GM21381 (cell line): ENCODE data around the gene ANKRD37.

Experiments
- ATAC-seq: cut with Tn5 transposase; IDR thresholded peaks from one replicate; pipeline ENCODE4 v1.9.1; 2021; ENCODE audit warnings: mild to moderate bottlenecking, moderate library complexity; ENCODE audit not compliant: unreplicated experiment

The ANKRD37 gene

GRCh38 chr4:185379326-185380295, 17.0 kb upstream of the ANKRD37 start:
- ATAC-seq, result no peak

DNA sequence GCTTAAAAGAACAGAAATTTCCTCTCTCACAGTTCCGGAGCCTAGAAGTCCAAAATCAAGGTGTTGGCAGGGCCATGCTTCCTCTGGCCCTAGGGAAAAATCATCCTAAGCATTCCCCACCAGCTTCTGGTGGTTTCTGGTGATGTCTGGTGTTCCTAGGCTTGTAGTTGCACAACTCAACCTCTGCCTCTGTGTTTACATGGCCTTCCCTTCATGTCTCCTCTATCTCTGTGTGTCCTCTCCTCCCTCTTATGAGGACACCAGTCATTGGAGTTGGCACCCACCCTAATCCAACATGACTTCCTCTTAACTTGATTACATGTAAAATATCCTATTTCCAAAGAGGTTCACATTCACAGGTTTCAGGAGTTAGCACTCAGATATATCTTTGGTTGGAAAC, 16.3 kb upstream of the ANKRD37 start:
- no peak for ATAC-seq

DNA sequence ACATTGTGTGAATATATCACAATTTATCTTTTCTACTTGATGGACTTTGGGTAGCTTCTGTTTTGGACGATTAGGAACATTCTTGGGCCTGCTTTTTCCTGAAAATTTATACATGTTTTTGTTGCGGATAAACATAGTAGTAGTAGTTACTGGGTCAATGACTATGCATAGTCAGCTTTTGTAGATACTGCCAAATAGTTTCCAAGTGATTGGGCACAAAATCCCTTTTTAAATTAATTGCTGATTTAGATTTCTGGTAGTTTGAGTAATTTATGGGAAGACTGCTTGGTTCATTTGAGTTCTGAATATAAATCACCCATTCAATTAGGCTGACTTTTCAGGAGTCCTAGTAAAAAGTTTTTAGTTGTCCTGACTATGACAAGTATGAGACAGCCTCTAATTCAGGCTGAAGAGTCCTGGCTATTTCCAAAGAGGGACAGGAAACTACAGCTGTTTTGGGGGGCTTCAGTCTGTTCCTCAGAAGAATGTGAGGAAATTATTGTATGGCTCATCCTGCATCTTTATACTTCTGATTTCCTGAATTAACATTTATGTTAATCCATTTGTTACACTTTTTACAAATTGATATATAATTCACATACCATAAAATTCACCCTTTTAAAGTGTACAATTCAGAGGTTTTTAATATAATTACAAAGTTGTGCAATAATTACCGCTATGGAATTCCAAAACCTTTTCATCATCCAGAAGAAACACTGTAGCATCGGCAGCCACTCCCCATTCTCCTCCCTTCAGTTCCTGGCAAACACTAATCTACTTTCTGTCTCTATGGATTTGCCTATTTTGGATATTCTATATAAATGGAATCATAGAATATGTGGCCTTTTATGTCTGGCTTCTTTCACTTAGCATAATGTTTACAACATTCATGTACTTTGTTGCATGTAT, 15.1 kb upstream of the ANKRD37 start:
- ATAC-seq, result no peak

DNA sequence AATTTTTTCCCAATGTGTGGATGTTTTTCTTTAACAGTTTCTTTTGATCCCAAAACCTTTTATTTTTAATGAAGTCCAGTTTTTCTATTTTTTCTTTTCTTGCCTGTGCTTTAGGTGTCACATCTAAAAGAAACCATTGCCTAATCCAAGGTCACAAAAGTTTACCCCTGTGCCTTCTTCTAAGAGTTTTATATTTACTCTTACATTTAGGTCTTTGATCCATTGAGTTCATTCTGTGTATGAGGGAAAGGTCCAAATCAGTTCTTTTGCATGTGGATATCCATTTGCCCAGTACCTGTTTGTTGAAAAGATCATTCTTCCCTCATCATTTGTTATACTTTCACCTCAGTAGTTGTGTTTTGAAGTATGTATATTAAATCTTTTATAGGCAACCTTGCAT, 13.9 kb upstream of the ANKRD37 start:
- no peak for ATAC-seq

DNA sequence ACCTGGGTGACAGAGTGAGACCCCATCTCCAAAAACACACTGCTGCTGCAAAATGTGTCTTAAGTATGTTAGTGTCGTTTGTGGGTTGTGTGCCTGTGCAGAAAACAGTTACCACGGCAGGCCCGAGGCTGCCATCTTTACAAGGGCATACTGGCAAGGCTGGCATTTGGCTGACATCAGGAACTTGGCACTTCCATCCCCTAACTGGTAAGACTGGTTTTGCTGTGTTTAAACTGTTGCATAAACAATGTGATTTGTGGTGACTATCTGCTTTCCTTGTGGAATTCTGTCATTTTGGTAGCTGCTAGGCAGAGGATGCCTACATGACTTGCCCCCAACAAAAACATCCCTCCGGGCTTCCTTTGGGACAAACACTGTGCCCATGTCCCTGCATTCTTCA, 13.2 kb upstream of the ANKRD37 start:
- no peak for ATAC-seq

- no peak for ATAC-seq
Measured at GRCh38 chr4:185384061-185384460, 12.6 kb upstream of the ANKRD37 start.

DNA sequence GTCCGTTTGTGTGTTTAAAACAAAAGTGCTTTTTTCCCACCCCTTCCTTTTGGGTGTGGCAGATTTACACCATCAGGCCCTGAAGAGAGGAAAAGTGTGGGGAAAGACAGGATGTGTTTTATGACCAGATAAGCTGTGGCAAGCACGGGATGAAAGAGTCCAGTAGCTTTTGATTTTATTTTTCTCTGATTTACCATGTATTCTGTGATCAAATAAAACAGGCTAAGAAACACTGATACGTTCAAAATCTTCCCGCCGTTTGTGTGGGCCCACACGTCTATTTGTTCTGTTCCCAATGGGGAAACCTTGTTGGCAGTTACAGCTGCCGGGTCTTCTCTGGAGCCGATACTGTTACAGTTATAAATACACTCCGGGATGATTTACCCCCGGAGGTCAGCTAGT, 11.7 kb upstream of the ANKRD37 start:
- ATAC-seq, result no peak

DNA sequence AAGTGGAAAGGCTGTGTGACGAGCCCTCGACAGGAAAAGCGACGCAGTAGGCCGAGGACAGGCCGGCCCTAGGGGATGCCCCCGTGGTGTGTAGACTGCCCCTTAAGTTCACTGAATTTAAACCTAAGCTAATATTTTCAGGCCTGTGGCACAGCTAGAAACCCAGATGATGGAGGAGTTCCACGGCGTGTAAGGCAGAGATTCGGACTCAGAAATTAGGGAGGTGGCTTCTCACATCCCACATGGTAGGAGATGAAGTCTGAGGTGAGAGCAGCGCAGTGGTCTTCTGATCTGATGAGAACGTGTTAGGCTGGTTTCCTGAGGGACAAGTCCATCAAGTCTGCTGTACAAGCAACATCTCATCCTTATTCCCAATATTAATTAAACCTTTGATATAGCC, 8.7 kb upstream of the ANKRD37 start:
- no peak for ATAC-seq

GRCh38 chr4:185390941-185391340, 5.7 kb upstream of the ANKRD37 start:
- no peak for ATAC-seq

GRCh38 chr4:185392156-185392555, 4.5 kb upstream of the ANKRD37 start:
- no peak for ATAC-seq

GRCh38 chr4:185394568-185395237, 1.9 kb upstream of the ANKRD37 start:
- ATAC-seq, result no peak

DNA sequence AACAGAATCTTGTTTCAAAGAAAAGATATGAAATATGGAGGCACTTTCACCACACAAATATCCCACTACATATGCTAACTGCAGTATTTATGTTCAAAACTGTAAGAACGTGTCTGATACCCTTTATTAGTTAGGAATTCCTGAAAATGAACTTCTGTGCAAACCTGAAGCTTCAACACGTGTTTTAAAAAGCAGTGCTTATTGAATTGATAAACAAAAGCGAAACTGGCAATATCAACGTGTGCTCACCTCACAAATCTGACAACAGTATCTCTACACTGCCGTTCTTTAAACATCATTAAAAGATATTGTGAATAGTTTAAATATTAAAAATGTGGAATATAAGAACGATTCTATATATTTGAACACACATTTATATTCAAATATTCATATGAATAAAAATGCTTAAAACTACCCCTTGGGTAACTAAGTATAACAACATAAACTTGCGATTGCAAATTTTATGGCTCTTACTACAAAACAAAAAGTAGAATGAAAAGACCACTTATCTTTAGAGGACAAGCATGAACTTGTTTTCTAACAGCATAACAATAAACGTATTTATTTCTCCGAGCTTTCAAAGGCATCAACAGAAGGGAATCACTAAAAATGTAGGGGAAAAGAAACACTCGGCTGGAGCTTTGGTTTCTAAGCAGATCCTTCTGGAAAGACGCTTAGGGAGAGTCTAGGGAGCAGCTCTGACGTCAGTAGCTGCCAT, 1.2 kb upstream of the ANKRD37 start, which contains the start of gene LRP2BP:
Gene LRP2BP, minus strand, starts transcription at position 687 of the 718 bp plus-strand sequence. CDS start 17,738 bp downstream, outside the sequence.
- ATAC-seq, result no peak

DNA sequence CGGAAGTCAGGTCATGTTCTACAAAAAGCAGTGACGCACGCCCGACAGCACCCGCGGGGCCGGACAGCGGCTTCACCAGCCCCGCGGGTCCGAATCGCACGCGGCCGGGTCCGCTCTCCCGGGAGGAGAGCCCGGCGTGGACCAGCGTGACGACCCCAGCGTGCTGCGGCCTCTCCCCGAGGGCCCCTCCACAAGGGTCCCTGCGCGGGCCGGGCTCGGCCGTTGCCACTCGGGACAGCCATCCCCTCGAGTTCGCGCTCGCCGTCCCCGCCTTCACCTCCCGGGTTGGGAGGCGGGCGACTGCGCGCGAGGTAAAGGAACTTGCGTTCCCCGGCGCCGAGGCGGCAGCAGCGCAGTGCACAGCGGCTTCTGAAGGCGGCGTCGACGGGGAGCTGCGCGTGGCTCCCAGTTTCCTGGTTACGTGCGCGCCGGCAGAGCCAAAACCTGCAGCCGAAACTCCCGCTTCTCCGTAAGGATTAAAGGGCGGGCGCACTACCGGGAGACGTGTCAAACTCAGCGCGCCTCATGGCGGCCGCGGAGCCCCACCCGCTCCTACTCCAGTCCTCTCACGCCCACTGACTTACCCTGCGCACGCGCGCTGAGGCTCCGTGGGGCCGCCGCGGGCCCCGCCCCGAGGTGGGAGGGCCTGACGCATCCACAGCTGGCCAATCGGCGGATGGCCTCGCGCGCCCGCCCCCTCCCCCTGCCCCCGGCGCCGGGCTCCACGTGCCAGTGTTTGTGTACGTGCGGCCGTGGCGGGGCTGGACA, 501 bp upstream of the ANKRD37 start:
- ATAC-seq, result peak; percentile 75

DNA sequence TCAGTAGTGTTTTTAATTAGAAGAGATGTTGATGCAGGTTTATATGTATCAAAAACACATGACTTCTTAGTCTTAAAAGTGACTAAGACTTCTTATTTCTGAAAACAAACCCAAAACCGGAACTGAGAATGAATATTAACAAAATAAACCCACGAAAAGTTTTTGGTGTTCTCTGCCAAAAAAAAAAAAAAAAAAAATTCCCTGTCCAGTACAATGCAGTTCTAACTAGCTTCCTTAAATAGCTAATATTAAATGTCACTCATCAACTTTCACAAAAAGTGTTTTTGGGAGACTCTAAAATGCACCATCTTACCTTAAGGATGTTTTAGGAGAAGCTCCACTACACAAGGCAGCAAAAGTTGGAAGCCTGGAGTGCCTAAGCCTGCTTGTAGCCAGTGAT, 2.0 kb downstream of the ANKRD37 start:
- ATAC-seq, result no peak

DNA sequence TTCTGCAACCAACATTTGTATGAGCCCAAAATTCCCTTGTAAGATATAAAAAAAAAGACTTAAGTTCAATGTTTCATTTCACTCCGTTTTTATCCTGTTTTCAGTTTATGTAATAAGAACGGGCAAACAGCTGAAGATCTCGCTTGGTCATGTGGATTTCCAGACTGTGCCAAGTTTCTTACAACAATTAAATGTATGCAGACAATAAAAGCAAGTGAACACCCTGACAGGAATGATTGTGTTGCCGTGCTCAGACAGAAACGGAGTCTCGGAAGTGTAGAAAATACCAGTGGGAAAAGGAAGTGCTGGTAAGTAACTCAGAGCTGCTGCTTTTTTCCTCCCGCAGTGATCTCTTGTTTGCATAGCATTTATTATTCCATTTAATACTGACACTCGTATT, 2.8 kb downstream of the ANKRD37 start:
- ATAC-seq, result no peak

GRCh38 chr4:185404031-185404430, 7.4 kb downstream of the ANKRD37 start:
- no peak for ATAC-seq

GRCh38 chr4:185405296-185405999, 8.8 kb downstream of the ANKRD37 start:
- peak; percentile 56 for ATAC-seq

GRCh38 chr4:185408432-185408831, 11.8 kb downstream of the ANKRD37 start:
- no peak for ATAC-seq

GRCh38 chr4:185411849-185412248, 15.2 kb downstream of the ANKRD37 start:
- ATAC-seq, result no peak
